Panc1 (cell line): ENCODE measurements around the gene CCDC195. TPM values are rescaled to one million over a fixed set of nuclear protein-coding genes. Genes with fewer than 3 reads are reported as not detected.

Experiments used
- ATAC-seq: fragments of 200-7000 bp; cut with Tn5 transposase; 2 replicates; pipeline ENCODE4 v1.9.1; 2020; ENCODE audit warnings: mild to moderate bottlenecking, moderate library complexity
- BruUV-seq: library from RNA; stranded (reverse); fragments of 400-500 nt; replicated peaks from 2 replicates; lab custom pipeline; 2021; lab: Mats Ljungman, UMichigan
- CTCF ChIA-PET: fragments of 300-600 bp; sonication (Branson Sonifier 250); formaldehyde crosslinking; loops from one replicate; lab custom pipeline; 2022; ENCODE audit warnings: antibody characterized with exemption; lab: Charles Lee
- POLR2A ChIA-PET: fragments of 300-600 bp; sonication (Branson Sonifier 250); formaldehyde crosslinking; loops from one replicate; lab custom pipeline; 2022; ENCODE audit warnings: antibody characterized with exemption; lab: Charles Lee
- DNase-seq: peaks from one replicate; pipeline ENCODE4 v3.0.0-alpha.2; 2010; ENCODE audit warnings: low read depth, low spot score
- H3K27ac ChIP-seq: 2 replicates; pipeline ENCODE4 v1.5.1; 2011; ENCODE audit warnings: mild to moderate bottlenecking, low read length, inconsistent platforms
- H3K27me3 ChIP-seq: fragments of 200-500 bp; sonication (Bioruptor generic); 2 replicates; pipeline ENCODE4 v1.6.0; 2014; ENCODE audit warnings: low read length, inconsistent platforms; ENCODE audit not compliant: control insufficient read depth, insufficient read depth
- H3K36me3 ChIP-seq: fragments of 200-500 bp; sonication (Bioruptor generic); 2 replicates; pipeline ENCODE4 v1.5.1; 2014; ENCODE audit warnings: inconsistent platforms, mild to moderate bottlenecking, low read length, moderate library complexity; ENCODE audit not compliant: control insufficient read depth, insufficient read depth
- H3K4me1 ChIP-seq: 2 replicates; pipeline ENCODE4 v1.5.1; 2011; ENCODE audit warnings: inconsistent platforms, mild to moderate bottlenecking, low read length, moderate library complexity; ENCODE audit not compliant: control insufficient read depth, insufficient read depth
- H3K4me3 ChIP-seq, 2 experiments: 2 replicates each; pipeline ENCODE4 v1.5.1; 2011 to 2012; ENCODE audit warnings: low read depth in 2 of 2, low read length in 2 of 2, mild to moderate bottlenecking in 2 of 2, inconsistent platforms in 1 of 2, moderate library complexity in 1 of 2
- H3K9me3 ChIP-seq: fragments of 200-500 bp; sonication (Bioruptor generic); 2 replicates; pipeline ENCODE4 v1.5.1; 2014; ENCODE audit warnings: low read depth, mild to moderate bottlenecking, inconsistent platforms, low read length, moderate library complexity; ENCODE audit not compliant: control insufficient read depth, insufficient read depth
- POLR2AphosphoS5 ChIP-seq: IDR thresholded peaks from 2 replicates; pipeline ENCODE4 v1.6.1; 2012; ENCODE audit warnings: mild to moderate bottlenecking, low read depth, low read length, moderate library complexity
- SIN3A ChIP-seq: IDR thresholded peaks from 2 replicates; pipeline ENCODE4 v1.6.1; 2012; ENCODE audit warnings: low read depth, mild to moderate bottlenecking, low read length, moderate library complexity, borderline replicate concordance; ENCODE audit not compliant: insufficient read depth
- in situ Hi-C: cut with HindIII; loops from 2 replicates; pipeline ENCODE4 v1.10.0; 2016; ENCODE audit warnings: low sequenced_read_pairs, low pct_unique_long_range_greater_than_20kb
- intact Hi-C: fragments of 100-400 bp; cut with micrococcal nuclease; formaldehyde crosslinking; loops from one replicate; pipeline ENCODE4 v1.10.0; 2022; ENCODE audit not compliant: unreplicated experiment
- total RNA-seq: library from RNA; stranded (reverse); gene quantifications from one replicate; pipeline ENCODE4 v1.2.1, GENCODE V29; 2021; ENCODE audit not compliant: unreplicated experiment
- TF ChIP-seq, protein P1 (sequence below), 2 experiments: IDR thresholded peaks; 2 replicates each; pipeline ENCODE4 v1.6.1; 2011 to 2012; ENCODE audit warnings: low read depth in 2 of 2, control low read depth in 1 of 2, low read length in 1 of 2, mild to moderate bottlenecking in 1 of 2, moderate library complexity in 1 of 2; ENCODE audit not compliant: insufficient read depth in 1 of 2
- TF ChIP-seq, protein P2 (sequence below): fragments of 450-650 bp; IDR thresholded peaks from 2 replicates; pipeline ENCODE4 v1.5.1; 2017; ENCODE audit warnings: mild to moderate bottlenecking

Gene CCDC195
- total RNA-seq, 1 experiment from 2014 or later: not detected

DNA sequence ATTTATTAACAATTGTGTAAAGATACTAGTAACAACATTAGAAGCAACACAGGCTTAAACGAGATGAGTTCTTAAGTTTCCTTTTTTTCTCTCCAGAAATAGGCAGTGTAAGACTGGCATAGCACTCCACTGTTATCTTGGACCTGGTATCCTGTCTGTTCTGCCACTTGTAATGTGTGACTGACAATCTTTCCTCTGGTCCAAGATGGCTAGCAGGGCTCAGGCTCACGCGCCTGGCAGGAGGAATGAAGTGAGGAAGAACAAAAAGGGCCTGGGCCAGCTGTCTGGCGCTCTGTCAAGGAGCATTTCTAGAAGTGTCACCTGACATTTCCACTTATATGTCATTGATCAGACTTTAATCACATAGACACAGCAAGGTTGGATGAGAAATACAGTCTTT lies 31.6 kb upstream of the CCDC195 start:
- no TSS peak for BruUV-seq
- DNase-seq: no peak

DNA sequence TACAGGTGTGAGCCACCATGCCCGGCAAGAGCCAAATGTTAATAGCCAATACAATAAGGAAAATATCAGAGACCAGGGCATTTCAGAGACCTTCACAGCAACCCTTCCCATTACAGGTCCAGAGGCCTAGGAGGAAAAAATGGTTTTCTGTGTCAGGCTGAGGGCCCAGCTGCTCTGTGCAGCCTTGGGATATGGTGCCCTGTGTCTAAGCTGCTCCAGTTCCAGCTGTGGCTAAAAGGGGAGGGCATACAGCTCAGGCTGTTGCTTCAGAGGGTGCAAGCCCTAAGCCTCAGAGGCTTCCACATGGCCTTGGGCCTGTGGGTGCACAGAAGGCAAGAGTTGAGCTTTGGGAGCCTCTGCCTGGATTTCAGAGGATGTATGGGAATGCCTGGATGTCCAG lies 20.1 kb upstream of the CCDC195 start:
- Histone ChIP-seq H3K36me3 (no peaks in the 10 kb centered on the region), H3K9me3 (peaks cover 8% of the 10 kb centered on the region; the same call in 1 of the 2 replicates), H3K27ac (no peak overlapping the region), H3K27me3 (no peaks in the 10 kb centered on the region), H3K4me1 (no peaks in the 10 kb centered on the region), H3K4me3 (no peak overlapping the region)
- no peak for ATAC-seq
- DNase-seq: no peak
- POLR2A ChIA-PET: no interaction called here
- TF ChIP-seq SIN3A: no peak
- TF ChIP-seq, protein P1, sequence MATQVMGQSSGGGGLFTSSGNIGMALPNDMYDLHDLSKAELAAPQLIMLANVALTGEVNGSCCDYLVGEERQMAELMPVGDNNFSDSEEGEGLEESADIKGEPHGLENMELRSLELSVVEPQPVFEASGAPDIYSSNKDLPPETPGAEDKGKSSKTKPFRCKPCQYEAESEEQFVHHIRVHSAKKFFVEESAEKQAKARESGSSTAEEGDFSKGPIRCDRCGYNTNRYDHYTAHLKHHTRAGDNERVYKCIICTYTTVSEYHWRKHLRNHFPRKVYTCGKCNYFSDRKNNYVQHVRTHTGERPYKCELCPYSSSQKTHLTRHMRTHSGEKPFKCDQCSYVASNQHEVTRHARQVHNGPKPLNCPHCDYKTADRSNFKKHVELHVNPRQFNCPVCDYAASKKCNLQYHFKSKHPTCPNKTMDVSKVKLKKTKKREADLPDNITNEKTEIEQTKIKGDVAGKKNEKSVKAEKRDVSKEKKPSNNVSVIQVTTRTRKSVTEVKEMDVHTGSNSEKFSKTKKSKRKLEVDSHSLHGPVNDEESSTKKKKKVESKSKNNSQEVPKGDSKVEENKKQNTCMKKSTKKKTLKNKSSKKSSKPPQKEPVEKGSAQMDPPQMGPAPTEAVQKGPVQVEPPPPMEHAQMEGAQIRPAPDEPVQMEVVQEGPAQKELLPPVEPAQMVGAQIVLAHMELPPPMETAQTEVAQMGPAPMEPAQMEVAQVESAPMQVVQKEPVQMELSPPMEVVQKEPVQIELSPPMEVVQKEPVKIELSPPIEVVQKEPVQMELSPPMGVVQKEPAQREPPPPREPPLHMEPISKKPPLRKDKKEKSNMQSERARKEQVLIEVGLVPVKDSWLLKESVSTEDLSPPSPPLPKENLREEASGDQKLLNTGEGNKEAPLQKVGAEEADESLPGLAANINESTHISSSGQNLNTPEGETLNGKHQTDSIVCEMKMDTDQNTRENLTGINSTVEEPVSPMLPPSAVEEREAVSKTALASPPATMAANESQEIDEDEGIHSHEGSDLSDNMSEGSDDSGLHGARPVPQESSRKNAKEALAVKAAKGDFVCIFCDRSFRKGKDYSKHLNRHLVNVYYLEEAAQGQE (IDR thresholded peaks at IDR 0.05; ENCODE audit: insufficient read depth in 1 of 2, low read depth in 2 of 2, low read length in 1 of 2): no peak
- no peak for TF ChIP-seq POLR2AphosphoS5
- TF ChIP-seq, protein P2, sequence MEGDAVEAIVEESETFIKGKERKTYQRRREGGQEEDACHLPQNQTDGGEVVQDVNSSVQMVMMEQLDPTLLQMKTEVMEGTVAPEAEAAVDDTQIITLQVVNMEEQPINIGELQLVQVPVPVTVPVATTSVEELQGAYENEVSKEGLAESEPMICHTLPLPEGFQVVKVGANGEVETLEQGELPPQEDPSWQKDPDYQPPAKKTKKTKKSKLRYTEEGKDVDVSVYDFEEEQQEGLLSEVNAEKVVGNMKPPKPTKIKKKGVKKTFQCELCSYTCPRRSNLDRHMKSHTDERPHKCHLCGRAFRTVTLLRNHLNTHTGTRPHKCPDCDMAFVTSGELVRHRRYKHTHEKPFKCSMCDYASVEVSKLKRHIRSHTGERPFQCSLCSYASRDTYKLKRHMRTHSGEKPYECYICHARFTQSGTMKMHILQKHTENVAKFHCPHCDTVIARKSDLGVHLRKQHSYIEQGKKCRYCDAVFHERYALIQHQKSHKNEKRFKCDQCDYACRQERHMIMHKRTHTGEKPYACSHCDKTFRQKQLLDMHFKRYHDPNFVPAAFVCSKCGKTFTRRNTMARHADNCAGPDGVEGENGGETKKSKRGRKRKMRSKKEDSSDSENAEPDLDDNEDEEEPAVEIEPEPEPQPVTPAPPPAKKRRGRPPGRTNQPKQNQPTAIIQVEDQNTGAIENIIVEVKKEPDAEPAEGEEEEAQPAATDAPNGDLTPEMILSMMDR: no peak
- in situ Hi-C loops: no loop called here
- BruUV-seq: no TSS peak
- intact Hi-C loops: no loop called here
- CTCF ChIA-PET: no interaction called here

More for the DNA sequence above, 31.6 kb upstream of the CCDC195 start:
- Histone ChIP-seq H3K36me3 (no peaks in the 10 kb centered on the region), H3K4me3 (no peak overlapping the region), H3K9me3 (no peaks in the 10 kb centered on the region), H3K27ac (no peak overlapping the region), H3K4me1 (no peaks in the 10 kb centered on the region), H3K27me3 (no peaks in the 10 kb centered on the region)
- ChIA-PET POLR2A (no interaction called here), CTCF (no interaction called here)
- intact Hi-C loops (no loop called here), in situ Hi-C loops (no loop called here)
- no peak for ATAC-seq
- TF ChIP-seq POLR2AphosphoS5: no peak
- TF ChIP-seq, protein P2: no peak
- no peak for TF ChIP-seq SIN3A
